Measurements from ENCODE around the gene PNMA8A.
"Not testable (repeated sequence)": the region's sequence is repeated elsewhere in the genome, so short reads cannot be mapped to it uniquely, and the experiment has no call there.

DNA sequence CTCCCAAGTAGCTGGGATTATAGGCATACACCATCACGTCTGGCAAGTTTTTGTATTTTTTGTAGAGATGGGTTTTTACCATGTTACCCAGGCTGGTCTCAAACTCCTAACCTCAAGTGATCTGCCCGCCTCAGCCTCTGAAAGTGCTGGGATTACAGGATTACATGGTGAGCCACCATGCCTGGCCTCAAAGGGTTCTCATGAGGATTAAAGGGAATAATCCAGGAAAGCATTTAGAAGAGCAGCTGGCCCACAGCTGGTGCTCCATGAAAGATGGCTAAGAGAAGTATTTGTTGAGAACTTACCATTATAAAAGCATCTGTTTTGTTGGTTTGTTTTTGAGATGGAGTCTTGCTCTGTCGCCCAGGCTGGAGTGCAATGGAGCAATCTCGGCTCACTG lies 25.5 kb upstream of the PNMA8A start:
- TF ChIP-seq, protein P1, sequence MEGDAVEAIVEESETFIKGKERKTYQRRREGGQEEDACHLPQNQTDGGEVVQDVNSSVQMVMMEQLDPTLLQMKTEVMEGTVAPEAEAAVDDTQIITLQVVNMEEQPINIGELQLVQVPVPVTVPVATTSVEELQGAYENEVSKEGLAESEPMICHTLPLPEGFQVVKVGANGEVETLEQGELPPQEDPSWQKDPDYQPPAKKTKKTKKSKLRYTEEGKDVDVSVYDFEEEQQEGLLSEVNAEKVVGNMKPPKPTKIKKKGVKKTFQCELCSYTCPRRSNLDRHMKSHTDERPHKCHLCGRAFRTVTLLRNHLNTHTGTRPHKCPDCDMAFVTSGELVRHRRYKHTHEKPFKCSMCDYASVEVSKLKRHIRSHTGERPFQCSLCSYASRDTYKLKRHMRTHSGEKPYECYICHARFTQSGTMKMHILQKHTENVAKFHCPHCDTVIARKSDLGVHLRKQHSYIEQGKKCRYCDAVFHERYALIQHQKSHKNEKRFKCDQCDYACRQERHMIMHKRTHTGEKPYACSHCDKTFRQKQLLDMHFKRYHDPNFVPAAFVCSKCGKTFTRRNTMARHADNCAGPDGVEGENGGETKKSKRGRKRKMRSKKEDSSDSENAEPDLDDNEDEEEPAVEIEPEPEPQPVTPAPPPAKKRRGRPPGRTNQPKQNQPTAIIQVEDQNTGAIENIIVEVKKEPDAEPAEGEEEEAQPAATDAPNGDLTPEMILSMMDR (IDR thresholded peaks at IDR 0.05), result not testable (repeated sequence)
- not testable (repeated sequence) for TF ChIP-seq POLR2A (IDR thresholded peaks at IDR 0.05)
